Astrocyte (in vitro differentiated cells and primary cell): ENCODE measurements around the gene FHIT.

ENCODE experiments used
- CTCF ChIP-seq: IDR thresholded peaks from 2 replicates; pipeline ENCODE4 v1.5.1; 2011; ENCODE audit warnings: low read depth, mild to moderate bottlenecking, inconsistent platforms, low read length, moderate library complexity; ENCODE audit not compliant: insufficient read depth
- EZH2 ChIP-seq: IDR thresholded peaks from 2 replicates; pipeline ENCODE4 v1.6.1; 2012; ENCODE audit warnings: mild to moderate bottlenecking, low read length, inconsistent platforms; ENCODE audit not compliant: insufficient read depth

- TF ChIP-seq EZH2 (no peak), CTCF (no peak)
Observed at GRCh38 chr3:59845386-59845785, 1405.9 kb downstream of the FHIT start.
